GM18502 (cell line): ENCODE data around the gene SMIM34.
"Not testable (repeated sequence)": the region's sequence is repeated elsewhere in the genome, so short reads cannot be mapped to it uniquely, and the experiment has no call there.

ENCODE experiments used
- ATAC-seq: cut with Tn5 transposase; IDR thresholded peaks from one replicate; pipeline ENCODE4 v1.9.1; 2021; ENCODE audit warnings: mild to moderate bottlenecking; ENCODE audit not compliant: unreplicated experiment, poor library complexity

Gene SMIM34

DNA sequence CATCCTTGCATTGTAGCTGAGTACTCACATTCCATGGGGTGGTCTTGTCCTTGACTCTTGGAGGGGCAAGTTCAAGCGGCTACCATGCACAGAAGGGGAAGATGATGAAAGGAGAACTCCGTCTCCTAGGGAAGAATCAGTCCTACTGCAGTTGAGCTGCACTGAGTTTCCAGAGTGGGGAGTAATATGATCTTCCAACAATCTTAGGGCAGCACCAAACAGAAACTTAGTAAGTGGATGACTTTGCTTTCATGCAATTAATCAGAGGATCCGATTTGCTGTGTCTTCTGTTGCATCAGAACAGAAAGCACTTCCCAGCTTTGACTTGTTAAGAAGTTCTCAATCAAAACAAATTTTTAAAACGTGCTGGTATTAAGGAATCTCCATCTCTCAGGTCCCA is at the start of gene SMIM34:
Gene SMIM34 (minus strand): TSS at position 147 of the 400 bp plus-strand sequence. CDS start 112 bp downstream, at position 35.
- ATAC-seq, result not testable (repeated sequence)

DNA sequence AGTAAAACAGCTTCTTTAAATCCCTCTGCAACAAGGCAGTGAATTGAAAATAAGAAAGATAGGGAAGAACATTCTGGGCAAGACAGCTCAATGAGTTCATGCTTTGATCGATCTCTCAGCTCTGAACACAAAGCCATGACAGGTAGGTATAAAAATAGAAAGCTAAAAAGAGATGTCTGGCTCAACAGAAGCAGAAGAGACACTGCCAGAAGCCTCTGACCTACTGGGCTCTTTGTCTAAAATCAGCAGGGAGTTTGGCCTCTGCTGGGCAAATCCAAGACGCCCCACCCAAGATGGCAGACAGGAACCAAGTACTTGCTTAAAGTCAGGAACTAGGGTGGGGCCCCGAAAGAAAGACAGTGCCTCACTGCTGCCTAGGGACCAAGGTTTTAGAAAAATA is 43.6 kb upstream of the SMIM34 start:
- not testable (repeated sequence) for ATAC-seq

- not testable (repeated sequence) for ATAC-seq
Observed at GRCh38 chr21:34459426-34459825, 35.7 kb upstream of the SMIM34 start.

DNA sequence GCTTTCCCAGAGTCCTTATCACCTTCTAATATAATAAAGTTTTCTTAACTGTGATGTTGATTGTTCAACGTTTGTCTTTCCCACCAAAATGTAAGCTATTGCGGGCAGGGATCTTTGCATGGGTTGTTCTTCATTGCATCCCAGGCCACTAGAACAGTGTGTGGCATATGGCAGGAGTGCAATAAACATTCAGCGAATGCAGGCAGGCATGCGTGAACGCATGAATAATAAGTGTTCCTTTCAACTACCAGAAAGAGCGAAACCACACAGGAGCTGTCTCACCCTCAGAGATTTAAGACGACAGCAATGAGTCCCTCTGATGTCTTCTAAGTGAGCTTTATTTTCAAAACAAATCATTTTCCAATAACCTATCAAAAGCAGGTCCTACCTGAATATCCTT is 34.5 kb upstream of the SMIM34 start:
- ATAC-seq, result not testable (repeated sequence)

- not testable (repeated sequence) for ATAC-seq
Observed at GRCh38 chr21:34456180-34456579, 32.4 kb upstream of the SMIM34 start.

- not testable (repeated sequence) for ATAC-seq
Observed at GRCh38 chr21:34455628-34456027, 31.9 kb upstream of the SMIM34 start.

DNA sequence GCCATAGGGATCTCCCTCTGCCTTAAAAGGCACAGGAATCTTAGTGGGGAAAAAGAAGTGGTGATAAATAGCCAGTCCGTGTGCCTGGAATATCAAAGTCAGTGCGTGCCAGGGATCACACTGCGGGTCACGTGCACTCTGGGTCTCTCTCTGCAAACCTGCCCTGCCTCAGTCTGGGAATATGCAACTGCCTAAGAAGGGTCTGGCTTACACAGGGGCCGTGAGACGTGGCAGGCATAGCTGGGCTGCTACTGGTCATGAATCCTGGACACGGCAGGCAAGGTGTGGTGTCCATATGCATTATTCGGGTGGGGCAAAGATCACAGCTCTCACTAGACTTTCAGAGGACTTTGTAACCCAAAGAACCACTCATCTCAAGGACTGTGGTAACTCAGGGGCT is 23.3 kb upstream of the SMIM34 start:
- not testable (repeated sequence) for ATAC-seq

- ATAC-seq, result not testable (repeated sequence)
Observed at GRCh38 chr21:34443486-34443885, 19.7 kb upstream of the SMIM34 start.

DNA sequence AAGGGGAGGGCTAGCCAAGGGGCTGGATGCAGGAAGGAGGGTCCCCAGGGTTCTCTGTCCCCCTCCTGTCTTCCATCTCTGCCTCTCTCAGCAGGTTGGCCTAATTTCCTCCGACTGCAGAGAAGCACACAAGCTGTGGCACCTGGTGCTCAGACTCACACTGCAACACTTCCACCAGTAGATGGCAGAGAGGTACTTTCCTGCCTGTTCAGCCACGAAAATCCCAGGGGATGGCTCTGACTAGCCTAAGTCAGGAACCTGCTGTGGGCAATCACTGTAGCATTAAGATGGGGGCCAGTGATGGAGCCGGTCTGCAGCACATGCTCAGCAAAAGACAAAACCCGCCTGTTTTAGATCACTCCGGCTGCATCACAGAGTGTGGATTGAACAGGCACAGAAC is 6.0 kb upstream of the SMIM34 start:
- ATAC-seq, result not testable (repeated sequence)

GRCh38 chr21:34428441-34428840 is 4.7 kb upstream of the SMIM34 start:
- ATAC-seq, result not testable (repeated sequence)

DNA sequence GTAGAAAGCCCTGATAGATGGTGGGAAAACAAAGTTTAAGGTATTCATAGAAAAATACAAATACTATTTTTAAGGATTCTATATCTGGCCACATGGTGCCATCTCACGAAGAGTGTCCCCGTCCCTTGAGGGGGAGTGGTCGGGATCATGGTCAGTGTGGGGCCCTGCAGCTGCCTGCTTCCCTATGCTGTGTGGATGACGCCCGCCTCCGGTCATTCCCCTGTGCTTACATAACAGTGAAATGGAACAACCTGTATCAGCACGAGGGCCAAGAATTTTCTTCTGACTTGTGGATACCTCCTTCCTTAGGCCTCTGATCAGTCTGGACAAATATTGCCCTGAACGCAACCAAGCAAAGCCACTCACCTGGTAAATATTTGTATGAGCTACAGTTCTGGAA is 3.6 kb upstream of the SMIM34 start:
- ATAC-seq, result not testable (repeated sequence)

- not testable (repeated sequence) for ATAC-seq
Observed at GRCh38 chr21:34417448-34418077, 6.2 kb downstream of the SMIM34 start.

DNA sequence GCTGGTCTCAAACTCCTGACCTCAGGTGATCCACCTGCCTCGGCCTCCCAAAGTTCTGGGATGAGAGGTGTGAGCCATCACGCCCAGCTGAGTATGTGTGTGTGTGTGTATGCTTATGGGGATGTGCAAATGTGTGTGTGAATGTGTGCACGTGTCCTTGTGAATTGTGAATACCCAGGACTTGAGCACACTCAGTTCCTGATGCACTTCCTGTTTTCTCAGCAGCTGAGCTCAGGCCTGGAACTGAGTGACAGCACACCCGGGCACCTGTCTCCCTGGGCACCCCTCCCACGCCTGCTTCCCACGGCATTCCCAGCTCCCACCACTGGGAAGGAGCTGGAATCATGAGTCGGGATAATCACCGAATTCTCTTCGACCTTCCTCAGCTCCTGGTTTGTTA is 16.5 kb downstream of the SMIM34 start:
- not testable (repeated sequence) for ATAC-seq

GRCh38 chr21:34406676-34407075 is 17.1 kb downstream of the SMIM34 start:
- ATAC-seq, result not testable (repeated sequence)

GRCh38 chr21:34406102-34406501 is 17.6 kb downstream of the SMIM34 start:
- ATAC-seq, result not testable (repeated sequence)

DNA sequence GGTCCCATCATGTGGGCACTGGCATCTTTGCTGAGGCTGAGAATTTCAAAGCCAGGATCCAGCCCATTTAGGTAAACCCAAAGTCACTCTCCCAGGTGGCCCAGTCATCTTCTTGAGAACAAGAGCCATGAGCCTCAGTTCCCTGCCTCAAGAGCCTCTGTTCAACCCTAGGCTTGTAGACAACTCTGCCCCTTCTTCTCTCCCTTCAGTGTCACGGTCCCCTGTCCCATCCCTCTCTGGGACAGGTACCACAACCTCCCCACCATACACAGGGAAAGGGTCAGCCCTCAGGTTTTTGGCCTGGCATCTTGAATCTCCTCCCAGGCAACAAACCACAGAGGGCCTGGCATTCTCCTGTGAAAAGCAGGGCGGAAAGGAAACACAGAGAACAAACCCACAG is 18.1 kb downstream of the SMIM34 start:
- ATAC-seq, result not testable (repeated sequence)

GRCh38 chr21:34404742-34405141 is 19.0 kb downstream of the SMIM34 start:
- not testable (repeated sequence) for ATAC-seq

DNA sequence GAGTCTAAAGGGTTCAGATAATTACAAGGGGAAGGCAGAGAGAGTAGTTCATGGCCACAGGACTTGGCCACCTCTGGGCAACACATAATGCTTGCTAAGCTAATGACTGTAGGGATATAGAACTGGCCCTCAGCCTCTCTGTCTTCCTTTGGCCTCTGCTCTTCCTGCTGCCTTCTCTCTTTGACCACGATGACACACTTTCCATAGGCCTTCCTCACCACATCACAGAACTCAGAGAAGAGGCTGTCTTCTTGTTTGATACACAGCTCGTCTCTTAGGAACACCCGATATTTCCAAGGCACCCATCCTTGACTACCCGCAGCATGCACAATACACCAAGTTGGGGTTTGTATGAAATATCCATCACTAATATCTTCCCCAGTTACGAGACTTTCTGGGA is 23.2 kb downstream of the SMIM34 start:
- not testable (repeated sequence) for ATAC-seq

DNA sequence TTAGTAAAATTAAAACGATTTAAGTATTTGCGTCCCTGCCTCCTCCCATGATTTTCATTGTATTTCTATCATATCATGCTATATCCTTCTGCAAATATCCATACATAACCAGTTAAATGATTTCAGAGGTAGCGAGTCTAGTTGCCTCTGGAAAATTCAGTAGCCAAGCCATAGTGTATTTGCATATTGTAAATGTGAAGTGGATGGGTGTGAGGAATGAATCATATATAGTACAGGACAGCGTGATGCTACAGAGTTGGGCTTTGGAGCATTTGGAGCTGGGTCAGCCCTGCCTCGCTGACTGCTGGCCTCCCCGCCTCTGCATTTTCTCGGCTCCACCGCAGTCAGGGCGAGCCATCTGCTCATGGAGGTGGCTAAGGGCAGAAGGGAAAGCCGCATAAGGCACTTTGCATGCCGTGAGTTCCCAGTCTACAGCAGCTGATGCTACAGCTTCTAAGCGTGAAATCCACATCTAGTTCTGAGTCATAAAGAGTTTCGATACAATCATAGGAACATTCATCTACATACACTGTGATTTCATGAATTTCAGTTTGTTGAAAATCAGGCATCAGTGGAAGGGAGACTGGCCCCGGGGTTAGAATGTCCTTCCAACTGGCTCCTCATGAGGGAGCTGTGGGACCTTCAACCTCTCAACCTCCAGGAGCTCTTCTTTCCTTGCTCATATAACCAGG is 39.9 kb downstream of the SMIM34 start:
- ATAC-seq, result peak; percentile 95

DNA sequence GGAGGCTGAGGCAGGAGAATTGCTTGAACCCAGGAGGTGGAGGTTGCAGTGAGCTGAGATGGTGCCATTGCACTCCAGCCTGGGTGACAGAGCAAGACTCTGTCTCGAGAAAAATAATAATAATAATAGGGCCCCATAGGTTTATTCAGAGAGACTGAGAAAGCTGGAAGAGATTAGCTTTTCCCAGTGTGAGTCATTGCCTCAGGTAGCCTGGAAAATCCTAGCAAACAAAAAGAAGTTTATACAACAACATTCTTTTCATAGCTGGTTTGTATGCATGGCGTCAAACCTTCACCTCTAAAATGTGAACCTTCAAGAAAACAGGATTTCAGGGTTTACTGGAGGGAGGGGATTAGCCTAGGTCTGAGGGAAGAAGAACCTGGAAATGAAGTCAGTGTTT is 40.6 kb downstream of the SMIM34 start:
- ATAC-seq, result not testable (repeated sequence)

DNA sequence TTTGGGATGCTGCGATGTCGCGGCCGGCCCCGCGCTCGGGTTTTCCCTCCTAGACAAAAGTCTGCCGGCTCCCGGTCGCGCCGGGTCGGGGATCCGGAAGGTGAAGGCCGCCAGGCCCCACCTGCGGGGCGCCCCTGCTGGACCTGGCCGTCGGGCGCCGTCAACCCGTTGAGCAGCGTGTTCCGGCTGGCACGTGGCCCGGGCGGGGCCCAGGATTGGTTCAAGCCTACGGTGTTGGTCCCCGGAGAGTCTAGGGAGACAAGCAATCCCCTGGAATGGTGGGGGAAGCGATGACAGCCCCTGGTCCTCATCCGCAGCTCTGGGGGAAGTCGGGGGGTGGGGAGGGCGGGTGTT is 48.2 kb downstream of the SMIM34 start:
- peak; percentile 69 for ATAC-seq
